WTC11 (cell line): ENCODE data around the gene RASGRF2. TPM values are rescaled to one million over a fixed set of nuclear protein-coding genes. Genes with fewer than 3 reads are reported as not detected.

ENCODE experiments used
- ATAC-seq: fragments of 200-7000 bp; cut with Tn5 transposase; 2 replicates; pipeline ENCODE4 v1.10.0; 2021; ENCODE audit warnings: mild to moderate bottlenecking, moderate library complexity
- CTCF ChIA-PET: fragments of 300-600 bp; sonication (Branson Sonifier 250); formaldehyde crosslinking; loops from one replicate; lab custom pipeline; 2021; ENCODE audit warnings: antibody characterized with exemption; lab: Charles Lee
- POLR2A ChIA-PET: fragments of 350-600 bp; sonication (Branson Sonifier 250); formaldehyde crosslinking; loops from one replicate; lab custom pipeline; 2021; ENCODE audit warnings: antibody characterized with exemption; lab: Charles Lee
- DNase-seq: peaks from one replicate; pipeline ENCODE4 v3.0.0; 2021; ENCODE audit warnings: low spot score
- H3K27ac Mint-ChIP-seq: 2 replicates; pipeline ENCODE4 v1.8.0; 2021; ENCODE audit warnings: mixed read lengths
- H3K27me3 Mint-ChIP-seq: 2 replicates; pipeline ENCODE4 v1.8.0; 2021; ENCODE audit warnings: low read depth, mild to moderate bottlenecking, moderate library complexity, mixed read lengths
- H3K36me3 Mint-ChIP-seq: 2 replicates; pipeline ENCODE4 v1.8.0; 2021; ENCODE audit warnings: mixed read lengths
- H3K4me1 Mint-ChIP-seq: 2 replicates; pipeline ENCODE4 v1.8.0; 2022; ENCODE audit warnings: mixed read lengths
- H3K4me3 Mint-ChIP-seq: 2 replicates; pipeline ENCODE4 v1.8.0; 2021; ENCODE audit warnings: mild to moderate bottlenecking, moderate library complexity, mixed read lengths
- H3K9me3 Mint-ChIP-seq: 2 replicates; pipeline ENCODE4 v1.8.0; 2021; ENCODE audit warnings: mixed read lengths
- AR ChIP-seq: fragments of 250-450 bp; sonication (Bioruptor Pico); IDR thresholded peaks from 2 replicates; pipeline ENCODE4 v1.9.0; 2021; ENCODE audit warnings: mild to moderate bottlenecking
- ATF3 ChIP-seq: sonication (generic); formaldehyde crosslinking; conservative IDR thresholded peaks from 2 replicates; pipeline ENCODE4 v1.8.1; 2022; ENCODE audit warnings: mild to moderate bottlenecking, missing genetic modification reagents
- CREB1 ChIP-seq: sonication (generic); formaldehyde crosslinking; IDR thresholded peaks from 2 replicates; pipeline ENCODE4 v1.8.0; 2023; ENCODE audit warnings: mild to moderate bottlenecking, missing genetic modification reagents
- E2F5 ChIP-seq: sonication (generic); formaldehyde crosslinking; IDR thresholded peaks from 2 replicates; pipeline ENCODE4 v1.8.1; 2022; ENCODE audit warnings: mild to moderate bottlenecking, moderate library complexity, missing genetic modification reagents
- ESRRA ChIP-seq: sonication (generic); formaldehyde crosslinking; IDR thresholded peaks from 2 replicates; pipeline ENCODE4 v1.8.1; 2022; ENCODE audit warnings: mild to moderate bottlenecking, missing genetic modification reagents, borderline replicate concordance
- ETV6 ChIP-seq: sonication (generic); formaldehyde crosslinking; IDR thresholded peaks from 2 replicates; pipeline ENCODE4 v1.8.1; 2022; ENCODE audit warnings: mild to moderate bottlenecking, missing genetic modification reagents
- IRF2 ChIP-seq: sonication (generic); formaldehyde crosslinking; IDR thresholded peaks from 2 replicates; pipeline ENCODE4 v1.8.0; 2022; ENCODE audit warnings: low read depth, missing genetic modification reagents, borderline replicate concordance
- KAT7 ChIP-seq: sonication (generic); formaldehyde crosslinking; IDR thresholded peaks from 2 replicates; pipeline ENCODE4 v1.8.1; 2023; ENCODE audit warnings: missing genetic modification reagents, mild to moderate bottlenecking, borderline replicate concordance
- MAX ChIP-seq: sonication (generic); formaldehyde crosslinking; IDR thresholded peaks from 2 replicates; pipeline ENCODE4 v1.8.0; 2022; ENCODE audit warnings: mild to moderate bottlenecking, missing genetic modification reagents
- SP1 ChIP-seq: sonication (generic); formaldehyde crosslinking; conservative IDR thresholded peaks from 2 replicates; pipeline ENCODE4 v1.8.1; 2022; ENCODE audit warnings: missing genetic modification reagents
- TEAD1 ChIP-seq: sonication (generic); formaldehyde crosslinking; IDR thresholded peaks from 2 replicates; pipeline ENCODE4 v1.8.0; 2022; ENCODE audit warnings: mild to moderate bottlenecking, missing genetic modification reagents
- TEAD4 ChIP-seq: sonication (generic); formaldehyde crosslinking; IDR thresholded peaks from 2 replicates; pipeline ENCODE4 v1.8.0; 2022; ENCODE audit warnings: mild to moderate bottlenecking, missing genetic modification reagents
- USF1 ChIP-seq: sonication (generic); formaldehyde crosslinking; IDR thresholded peaks from 2 replicates; pipeline ENCODE4 v1.8.0; 2022; ENCODE audit warnings: mild to moderate bottlenecking, missing genetic modification reagents
- ZMAT4 ChIP-seq: fragments of 250-450 bp; sonication (Bioruptor Pico); IDR thresholded peaks from 2 replicates; pipeline ENCODE4 v1.9.0; 2021; ENCODE audit warnings: mild to moderate bottlenecking
- ZNF121 ChIP-seq: sonication (generic); formaldehyde crosslinking; IDR thresholded peaks from 2 replicates; pipeline ENCODE4 v1.8.0; 2023; ENCODE audit warnings: missing genetic modification reagents
- ZNF281 ChIP-seq: sonication (generic); formaldehyde crosslinking; IDR thresholded peaks from 2 replicates; pipeline ENCODE4 v1.8.0; 2023; ENCODE audit warnings: mild to moderate bottlenecking, missing genetic modification reagents
- ZNF425 ChIP-seq: fragments of 250-450 bp; sonication (Bioruptor Pico); conservative IDR thresholded peaks from 2 replicates; pipeline ENCODE4 v1.9.0; 2021; ENCODE audit warnings: mild to moderate bottlenecking
- ZSCAN18 ChIP-seq: fragments of 250-450 bp; sonication (Bioruptor Pico); IDR thresholded peaks from 2 replicates; pipeline ENCODE4 v2.1.2; 2022; ENCODE audit warnings: mild to moderate bottlenecking, moderate library complexity
- total RNA-seq: library from RNA; stranded (reverse); gene quantifications from 3 replicates; pipeline ENCODE4 v1.2.3, GENCODE V29; 2021

Gene RASGRF2
- total RNA-seq, 1 experiment from 2014 or later: 17.6 TPM

GRCh38 chr5:81233080-81233634 lies 273.0 kb downstream of the RASGRF2 start, which contains the start of gene CKMT2 (continued):
- TF ChIP-seq ATF3: no peak
- TF ChIP-seq ESRRA (CRISPR knock-in tag): no peak
- TF ChIP-seq IRF2 (CRISPR knock-in tag): no peak
- TF ChIP-seq ETV6 (CRISPR knock-in tag): no peak
- TF ChIP-seq E2F5 (CRISPR knock-in tag): 0 out of 2 replicates have a peak, but pooled peaks have one; percentile 54
- peak; percentile 86 for TF ChIP-seq MAX
- TF ChIP-seq ZNF281 (CRISPR knock-in tag): no peak
- TF ChIP-seq SP1 (CRISPR knock-in tag): peak; percentile 65; the same call in 1 of the 2 replicates

- H3K4me1 Mint-ChIP-seq: peaks cover 26% of the 10 kb centered on the region
- CTCF ChIA-PET: interaction anchor here (1.1 kb wide), 1 partner anchor 27 kb away, joined by 4 read pairs; no protein-coding TSS in a partner anchor
- POLR2A ChIA-PET: interaction anchor here (0.6 to 0.7 kb wide), 2 partner anchors 418 to 493 kb away, joined by 4 to 5 read pairs; no protein-coding TSS in a partner anchor
- DNase-seq (no peak), ATAC-seq (no peak)
- no peaks in the 10 kb centered on the region for H3K27me3 Mint-ChIP-seq
- H3K36me3 Mint-ChIP-seq: peaks cover 6% of the 10 kb centered on the region; the same call in 1 of the 2 replicates
- peak overlapping the region; percentile 81 for H3K4me3 Mint-ChIP-seq
- H3K27ac Mint-ChIP-seq: peak overlapping the region; percentile 44
- H3K9me3 Mint-ChIP-seq: no peaks in the 10 kb centered on the region
- TF ChIP-seq USF1 (CRISPR knock-in tag): no peak
- no peak for TF ChIP-seq TEAD4
- TF ChIP-seq ZNF121: no peak
- no peak for TF ChIP-seq ETV6 (CRISPR knock-in tag)
- peak; percentile 62 for TF ChIP-seq MAX
These were observed 274.1 kb downstream of the RASGRF2 start for GRCh38 chr5:81234299-81234698.

GRCh38 chr5:81234801-81235200 lies 274.6 kb downstream of the RASGRF2 start:
- ChIA-PET POLR2A (interaction anchor here (0.6 kb wide), 1 partner anchor 635 kb away, joined by 3 read pairs; no protein-coding TSS in a partner anchor), CTCF (interaction anchor here (1.1 kb wide), 1 partner anchor 28 kb away, joined by 4 read pairs; no protein-coding TSS in a partner anchor)
- peaks cover 26% of the 10 kb centered on the region for H3K4me1 Mint-ChIP-seq
- H3K4me3 Mint-ChIP-seq: no peak overlapping the region
- H3K9me3 Mint-ChIP-seq: no peaks in the 10 kb centered on the region
- H3K36me3 Mint-ChIP-seq: peaks cover 6% of the 10 kb centered on the region; the same call in 1 of the 2 replicates
- DNase-seq (no peak), ATAC-seq (no peak)
- no peak overlapping the region for H3K27ac Mint-ChIP-seq
- H3K27me3 Mint-ChIP-seq: no peaks in the 10 kb centered on the region
- TF ChIP-seq ZSCAN18 (no peak), TEAD1 (CRISPR knock-in tag) (no peak), CREB1 (no peak), KAT7 (no peak), ZNF425 (no peak), AR (no peak), ZMAT4 (no peak), ESRRA (CRISPR knock-in tag) (no peak)
